Common myeloid progenitor, CD34-positive (primary cell): ENCODE data around the gene TUSC2.

Experiments used
- CTCF ChIA-PET: fragments of 350-600 bp; sonication (Branson Sonifier 250); formaldehyde crosslinking; loops from one replicate; lab custom pipeline; 2021; ENCODE audit warnings: antibody characterized with exemption; lab: Charles Lee
- POLR2A ChIA-PET: fragments of 350-600 bp; sonication (Branson Sonifier 250); formaldehyde crosslinking; loops from one replicate; lab custom pipeline; 2021; ENCODE audit warnings: antibody characterized with exemption; lab: Charles Lee
- DNase-seq, 3 donors: peaks; one replicate each; pipeline versions ENCODE4 v3.0.0 to v3.0.0-alpha.2; 2013
- H3K27ac ChIP-seq, 2 experiments: 1 replicate in 1 of 2; 2 replicates in 1 of 2; pipeline ENCODE4 v1.7.0; 2013; ENCODE audit warnings: inconsistent platforms in 2 of 2, low read length in 2 of 2, mild to moderate bottlenecking in 2 of 2, low read depth in 1 of 2, moderate library complexity in 1 of 2; ENCODE audit not compliant: severe bottlenecking in 2 of 2, insufficient read depth in 1 of 2, poor library complexity in 1 of 2
- H3K27me3 ChIP-seq, 5 experiments: replicated peaks in 2 of 5; 1 replicate in 3 of 5; 2 replicates in 2 of 5; pipeline versions ENCODE4 v1.6.1 to v1.7.0; 2013; ENCODE audit warnings: low read length in 4 of 5, mild to moderate bottlenecking in 2 of 5, moderate library complexity in 2 of 5, inconsistent platforms in 1 of 5; ENCODE audit not compliant: insufficient read depth in 5 of 5, control insufficient read depth in 4 of 5
- H3K36me3 ChIP-seq, 4 experiments: 1 replicate in 2 of 4; 2 replicates in 2 of 4; pipeline versions ENCODE4 v1.6.1 to v1.7.0; 2013; ENCODE audit warnings: low read length in 3 of 4, control low read depth in 1 of 4, mild to moderate bottlenecking in 1 of 4; ENCODE audit not compliant: control insufficient read depth in 4 of 4, insufficient read depth in 4 of 4
- H3K4me1 ChIP-seq, 4 experiments: 1 replicate in 3 of 4; 2 replicates in 1 of 4; pipeline versions ENCODE4 v1.6.1 to v1.7.1; 2013; ENCODE audit warnings: low read length in 3 of 4, mild to moderate bottlenecking in 3 of 4, control low read depth in 1 of 4, inconsistent platforms in 1 of 4, moderate library complexity in 1 of 4; ENCODE audit not compliant: control insufficient read depth in 4 of 4, insufficient read depth in 4 of 4; ENCODE audit errors: control extremely low read depth in 1 of 4
- H3K4me3 ChIP-seq, 7 experiments: 1 replicate in 4 of 7; 2 replicates in 3 of 7; pipeline versions ENCODE4 v1.5.1 to v1.7.0; 2013; ENCODE audit warnings: mild to moderate bottlenecking in 7 of 7, low read length in 6 of 7, moderate library complexity in 6 of 7, inconsistent platforms in 2 of 7, low read depth in 2 of 7, control low read depth in 1 of 7; ENCODE audit not compliant: insufficient read depth in 4 of 7, control insufficient read depth in 1 of 7; ENCODE audit errors: extremely low read depth in 1 of 7
- H3K9me3 ChIP-seq, 5 experiments: 1 replicate in 4 of 5; 2 replicates in 1 of 5; pipeline versions ENCODE4 v1.6.1 to v1.7.1; 2013; ENCODE audit warnings: low read length in 4 of 5, mild to moderate bottlenecking in 2 of 5, inconsistent platforms in 1 of 5, low read depth in 1 of 5, moderate library complexity in 1 of 5; ENCODE audit not compliant: control insufficient read depth in 4 of 5, insufficient read depth in 2 of 5; ENCODE audit errors: control extremely low read depth in 1 of 5
- WGBS: methylation state at CpG from one replicate; pipeline ENCODE4 v1.1.5; 2013; ENCODE audit not compliant: insufficient coverage; 5-methylcytosine and 5-hydroxymethylcytosine counted together

The TUSC2 gene

GRCh38 chr3:50337175-50337861 is 9.3 kb upstream of the TUSC2 start:
- peaks cover 0 to 32% (median 23%) of the 10 kb centered on the region in 4 experiments for H3K36me3 ChIP-seq
- H3K27me3 ChIP-seq: no peaks in the 10 kb centered on the region
- H3K4me3 ChIP-seq: peak overlapping the region; percentile 64 to 91 (median 79)
- ChIA-PET POLR2A (interaction anchor here (0.5 to 3.6 kb wide), 10 partner anchors 9 to 1892 kb away, joined by 3 to 31 read pairs (median 4); partner anchors contain the start of genes CYB561D2, HYAL3, NAA80 and NPRL2), CTCF (interaction anchor here (0.7 to 6.0 kb wide), 13 partner anchors 8 to 1331 kb away, joined by 3 to 51 read pairs (median 5); partner anchors contain the start of genes CYB561D2, HYAL2, NPRL2 and TUSC2)
- WGBS: under 1% methylated on average over 61 of the region's 79 CpGs
- no peaks in the 10 kb centered on the region for H3K9me3 ChIP-seq
- peaks cover 15 to 78% (median 71%) of the 10 kb centered on the region in 4 experiments for H3K4me1 ChIP-seq
- DNase-seq: peak; percentile 97 to 99 (median 98)
- H3K27ac ChIP-seq: peak overlapping the region; percentile 93 to 97

- CTCF ChIA-PET: interaction anchor here (0.9 to 6.0 kb wide), 12 partner anchors 8 to 1331 kb away, joined by 3 to 51 read pairs (median 6); partner anchors contain the start of genes CYB561D2, HYAL2, NPRL2 and TUSC2
- WGBS: 10% methylated on average over 11 of the region's 31 CpGs
- peaks cover 13 to 72% (median 65%) of the 10 kb centered on the region in 4 experiments for H3K4me1 ChIP-seq
Observed at GRCh38 chr3:50336452-50337174, 8.6 kb upstream of the TUSC2 start.

GRCh38 chr3:50334339-50335075 is 6.5 kb upstream of the TUSC2 start:
- 84% methylated on average over 5 of the region's 5 CpGs for WGBS
- ChIA-PET CTCF (interaction anchor here (1.2 to 2.9 kb wide), 4 partner anchors 9 to 14 kb away, joined by 3 to 16 read pairs (median 8); partner anchors contain the start of gene HYAL2), POLR2A (no interaction called here)
- H3K4me1 ChIP-seq: peaks cover 6 to 51% (median 48%) of the 10 kb centered on the region in 4 experiments
- no peak for DNase-seq
- H3K4me3 ChIP-seq: peak overlapping the region in 1 of 7 experiments; percentile 9
- no peaks in the 10 kb centered on the region for H3K27me3 ChIP-seq
- no peaks in the 10 kb centered on the region for H3K9me3 ChIP-seq
- H3K27ac ChIP-seq: peak overlapping the region; percentile 36 to 97
- H3K36me3 ChIP-seq: peaks cover 2 to 60% (median 48%) of the 10 kb centered on the region in 4 experiments

More at GRCh38 chr3:50336452-50337174, 8.6 kb upstream of the TUSC2 start:
- peaks cover 0 to 39% (median 30%) of the 10 kb centered on the region in 4 experiments for H3K36me3 ChIP-seq
- DNase-seq: no peak
- peak overlapping the region; percentile 64 to 91 (median 79) for H3K4me3 ChIP-seq
- peak overlapping the region; percentile 93 to 97 for H3K27ac ChIP-seq
- no peaks in the 10 kb centered on the region for H3K27me3 ChIP-seq
- POLR2A ChIA-PET: interaction anchor here (0.9 to 3.6 kb wide), 8 partner anchors 8 to 76 kb away, joined by 3 to 31 read pairs (median 5); partner anchors contain the start of genes CYB561D2, HYAL3, NAA80 and NPRL2
- no peaks in the 10 kb centered on the region for H3K9me3 ChIP-seq

GRCh38 chr3:50333744-50334328 is 5.8 kb upstream of the TUSC2 start:
- no peak overlapping the region for H3K4me3 ChIP-seq
- H3K36me3 ChIP-seq: peaks cover 5 to 64% (median 52%) of the 10 kb centered on the region in 4 experiments

GRCh38 chr3:50331364-50331907 is 3.4 kb upstream of the TUSC2 start:
- no peak for DNase-seq
- no peak overlapping the region for H3K27ac ChIP-seq
- H3K27me3 ChIP-seq: no peaks in the 10 kb centered on the region
- no peaks in the 10 kb centered on the region for H3K9me3 ChIP-seq
- CTCF ChIA-PET: interaction anchor here (1.2 to 1.5 kb wide), 3 partner anchors 13 to 85 kb away, joined by 3 read pairs; no protein-coding TSS in a partner anchor
- peaks cover 5 to 60% (median 51%) of the 10 kb centered on the region in 4 experiments for H3K36me3 ChIP-seq
- H3K4me3 ChIP-seq: no peak overlapping the region
- POLR2A ChIA-PET: no interaction called here
- H3K4me1 ChIP-seq: peaks cover 4 to 42% (median 38%) of the 10 kb centered on the region in 4 experiments
- 97% methylated on average over 19 of the region's 19 CpGs for WGBS

More at GRCh38 chr3:50333744-50334328, 5.8 kb upstream of the TUSC2 start:
- ChIA-PET POLR2A (no interaction called here), CTCF (interaction anchor here (0.9 to 1.8 kb wide), 4 partner anchors 9 to 35 kb away, joined by 3 to 16 read pairs (median 4); partner anchors contain the start of gene HYAL2)
- no peaks in the 10 kb centered on the region for H3K27me3 ChIP-seq
- no peaks in the 10 kb centered on the region for H3K9me3 ChIP-seq
- 90% methylated on average over 11 of the region's 12 CpGs for WGBS
- DNase-seq: no peak
- H3K27ac ChIP-seq: peak overlapping the region; percentile 36 to 97
- H3K4me1 ChIP-seq: peaks cover 5 to 45% (median 42%) of the 10 kb centered on the region in 4 experiments

- no peaks in the 10 kb centered on the region for H3K9me3 ChIP-seq
- H3K4me1 ChIP-seq: peaks cover 0 to 39% (median 31%) of the 10 kb centered on the region in 4 experiments
- CTCF ChIA-PET: interaction anchor here (1.3 to 3.5 kb wide), 4 partner anchors 7 to 52 kb away, joined by 3 to 21 read pairs (median 4); partner anchors contain the start of gene RASSF1
- no peaks in the 10 kb centered on the region for H3K27me3 ChIP-seq
- H3K4me3 ChIP-seq: no peak overlapping the region
- H3K36me3 ChIP-seq: peaks cover 5 to 59% (median 52%) of the 10 kb centered on the region in 4 experiments
- no peak overlapping the region for H3K27ac ChIP-seq
- WGBS: 97% methylated on average over 10 of the region's 10 CpGs
- DNase-seq: no peak
- POLR2A ChIA-PET: no interaction called here
Observed at GRCh38 chr3:50330330-50330729, 2.3 kb upstream of the TUSC2 start.
